Measurements from ENCODE around the gene MAD1L1.

MAD1L1 gene

DNA sequence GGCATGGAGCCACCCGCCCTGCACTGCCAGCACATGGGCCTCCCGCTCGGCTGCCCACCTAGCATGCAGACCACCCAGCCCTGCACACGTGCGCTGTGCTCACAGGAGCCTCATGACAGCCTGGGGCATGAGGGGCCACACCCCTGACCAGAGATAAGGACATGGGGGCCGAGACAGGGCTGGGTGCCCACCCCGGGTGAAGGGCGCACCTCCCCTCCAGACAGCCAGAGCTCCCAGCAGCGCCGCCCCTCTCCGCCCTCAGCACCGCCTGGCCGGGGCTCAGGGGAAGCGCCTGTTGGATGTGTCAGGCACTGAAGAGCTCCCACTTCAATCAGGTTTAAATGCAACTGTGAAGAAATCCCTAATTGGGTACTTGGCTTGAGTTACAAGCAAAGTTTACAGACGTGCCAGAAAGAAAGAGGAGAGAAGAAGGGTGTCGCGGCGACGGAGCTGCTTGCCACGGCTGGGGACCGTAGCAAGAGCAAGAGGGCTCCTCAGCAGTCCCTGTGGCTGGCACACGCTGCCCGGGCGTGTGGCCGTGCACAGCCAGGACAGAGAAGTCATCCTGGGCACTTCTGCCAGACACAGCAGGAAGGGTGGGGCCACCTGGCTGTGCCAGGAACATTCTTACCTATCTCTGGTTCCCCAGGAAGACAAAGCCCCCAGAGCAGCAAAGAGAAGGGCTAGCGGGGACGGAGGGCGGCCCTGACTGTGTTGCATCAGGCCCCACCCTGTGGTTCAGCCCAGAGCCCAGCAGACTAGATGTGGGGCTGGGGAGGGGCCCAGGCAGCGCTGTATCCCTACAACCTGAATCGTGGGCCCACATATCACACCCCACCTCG is 315.3 kb downstream of the MAD1L1 start:
- DNase-seq: no peak

DNA sequence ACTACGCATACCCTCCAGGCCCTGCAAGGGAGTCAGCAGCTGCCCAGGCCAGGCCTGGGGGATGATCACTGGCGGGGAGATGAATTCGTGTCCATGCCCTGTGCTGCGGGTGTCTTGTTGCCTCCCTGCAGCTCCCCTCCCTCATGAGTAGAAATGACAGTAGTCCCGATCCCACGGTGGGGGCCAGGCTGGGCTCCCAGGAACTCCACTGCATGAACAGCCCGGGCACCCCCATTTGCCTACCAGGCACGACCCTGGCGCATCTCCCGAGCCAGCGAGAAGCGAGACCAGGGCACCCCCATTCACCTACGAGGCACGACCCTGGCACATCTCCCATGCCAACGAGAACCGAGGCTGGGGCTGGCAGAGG is 316.2 kb downstream of the MAD1L1 start:
- no peak for DNase-seq

DNA sequence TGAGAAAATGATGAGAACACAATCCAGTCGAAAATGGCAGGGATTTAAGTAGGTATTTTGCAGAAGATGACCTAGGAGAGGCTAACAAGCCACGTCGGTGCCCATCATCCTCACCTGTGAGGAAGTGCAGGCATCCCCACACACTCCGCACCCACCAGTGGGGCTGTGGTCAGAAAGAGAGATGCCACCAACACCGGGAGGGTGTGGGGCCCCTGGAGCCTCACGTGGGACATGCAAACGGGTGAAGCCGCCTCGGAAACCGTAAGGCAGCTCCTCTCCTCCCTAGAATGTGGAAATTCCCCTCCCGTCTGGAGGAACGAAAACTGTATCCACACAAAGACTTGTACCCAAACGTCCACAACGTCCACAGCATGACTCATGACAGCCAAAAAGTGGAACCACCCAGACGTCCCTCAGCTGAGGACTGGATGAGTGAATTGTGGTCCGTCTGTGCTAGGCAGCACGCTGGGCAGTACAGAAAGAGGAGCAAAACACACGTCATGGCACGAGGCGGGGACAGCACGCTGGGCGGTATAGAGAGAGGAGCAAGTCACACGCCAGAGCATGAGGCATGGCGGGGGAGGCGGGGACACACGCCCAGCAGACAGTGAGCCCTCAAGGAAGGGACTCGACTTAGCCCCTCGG is 316.7 kb downstream of the MAD1L1 start:
- DNase-seq: no peak

DNA sequence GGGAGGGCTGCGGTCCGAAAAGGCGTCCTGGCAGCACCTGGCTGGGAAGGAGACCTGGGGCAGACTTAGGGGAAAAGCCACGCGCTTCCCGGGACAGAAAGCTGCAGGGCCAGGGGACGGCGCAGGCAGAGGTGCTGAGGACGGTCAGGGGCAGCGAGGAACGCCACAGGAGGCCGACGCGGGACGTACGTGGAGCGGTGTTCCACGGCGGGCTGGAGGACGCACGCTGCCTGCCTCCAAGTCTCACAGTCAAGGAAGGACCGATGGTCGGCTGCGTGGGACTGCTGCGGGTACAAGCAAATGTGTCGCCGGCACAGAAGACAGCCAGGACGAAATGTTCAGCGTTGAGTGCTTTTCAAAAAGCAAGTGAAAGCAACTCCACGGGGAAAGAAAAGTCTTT is 317.4 kb downstream of the MAD1L1 start:
- DNase-seq: no peak

DNA sequence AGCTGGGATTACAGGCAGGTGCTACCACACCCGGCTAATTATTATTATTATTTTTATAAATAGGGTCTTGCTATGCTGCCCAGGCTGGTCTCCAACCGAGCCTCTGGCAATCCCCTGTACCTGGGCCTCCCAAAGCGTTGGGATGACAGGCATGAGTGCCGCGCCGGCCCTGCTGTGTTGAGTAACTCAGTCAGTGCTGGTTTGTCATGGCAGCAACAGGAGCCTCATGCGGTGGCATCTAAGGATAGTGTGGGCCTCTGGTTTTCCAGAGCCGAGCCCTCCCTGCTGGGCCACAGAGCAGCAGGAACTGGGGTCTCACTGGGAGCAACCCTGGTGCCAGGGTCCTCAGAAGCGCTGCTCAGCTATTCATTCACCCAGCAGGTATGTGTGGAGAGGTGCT is 318.0 kb downstream of the MAD1L1 start:
- no peak for DNase-seq

DNA sequence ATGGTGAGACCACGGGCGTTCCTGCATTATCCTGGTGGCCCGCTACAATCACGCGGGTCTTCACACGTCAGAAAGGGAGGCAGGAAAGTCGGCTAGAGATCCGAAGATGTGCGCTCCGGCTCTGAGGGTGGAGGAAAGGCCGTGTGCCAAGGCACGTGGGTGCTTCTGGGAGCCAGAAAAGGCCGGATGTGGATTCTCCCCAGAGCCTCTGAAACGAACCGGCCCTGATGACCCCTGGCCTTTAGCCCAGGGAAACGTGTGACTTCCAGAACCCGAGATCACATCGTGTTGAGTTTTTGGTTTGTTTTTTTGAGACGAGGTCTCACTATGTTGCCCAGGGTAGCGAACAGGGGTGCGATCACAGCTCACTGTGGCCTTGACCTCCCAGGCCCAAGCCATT is 318.4 kb downstream of the MAD1L1 start:
- no peak for DNase-seq

DNA sequence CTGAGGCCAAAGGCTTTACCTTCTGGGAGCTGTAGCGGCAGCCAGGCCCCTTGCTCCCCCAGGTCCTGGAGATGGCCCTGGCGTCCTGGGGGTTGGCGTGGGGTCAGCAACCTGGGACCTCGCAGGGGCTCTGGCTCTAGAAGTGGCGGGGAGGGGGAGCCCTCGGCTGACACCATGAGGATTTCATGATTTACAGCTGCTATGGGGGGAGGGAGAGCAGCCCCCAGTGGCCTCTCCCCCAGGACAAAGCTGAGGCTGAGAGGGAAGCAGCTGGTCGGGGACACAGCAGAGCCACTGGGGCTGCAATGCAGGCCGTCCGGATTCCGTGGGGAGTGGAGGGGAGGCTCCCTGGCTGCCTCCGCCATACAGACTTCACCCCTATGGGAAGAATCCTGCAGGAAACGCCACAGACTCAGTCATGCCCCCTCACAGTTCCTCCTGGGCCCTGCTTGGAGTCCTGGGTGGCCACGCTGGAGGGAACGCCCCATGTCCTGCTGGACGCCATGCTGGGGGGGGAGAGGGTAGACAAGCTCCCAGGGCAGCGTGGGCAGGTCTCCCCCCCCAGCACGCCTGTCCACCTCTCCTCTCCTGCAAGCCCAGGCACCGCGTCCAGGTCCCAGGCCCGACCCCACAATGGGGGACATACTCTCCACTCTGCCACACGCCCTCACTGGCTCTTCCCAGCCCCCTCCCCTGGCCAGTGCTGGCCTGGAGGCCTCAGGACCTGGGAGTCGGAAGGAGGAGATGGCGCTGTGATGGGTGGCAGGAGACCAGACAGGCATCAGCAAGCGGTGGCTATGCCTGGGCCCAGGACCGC is 319.1 kb downstream of the MAD1L1 start:
- no peak for DNase-seq

DNA sequence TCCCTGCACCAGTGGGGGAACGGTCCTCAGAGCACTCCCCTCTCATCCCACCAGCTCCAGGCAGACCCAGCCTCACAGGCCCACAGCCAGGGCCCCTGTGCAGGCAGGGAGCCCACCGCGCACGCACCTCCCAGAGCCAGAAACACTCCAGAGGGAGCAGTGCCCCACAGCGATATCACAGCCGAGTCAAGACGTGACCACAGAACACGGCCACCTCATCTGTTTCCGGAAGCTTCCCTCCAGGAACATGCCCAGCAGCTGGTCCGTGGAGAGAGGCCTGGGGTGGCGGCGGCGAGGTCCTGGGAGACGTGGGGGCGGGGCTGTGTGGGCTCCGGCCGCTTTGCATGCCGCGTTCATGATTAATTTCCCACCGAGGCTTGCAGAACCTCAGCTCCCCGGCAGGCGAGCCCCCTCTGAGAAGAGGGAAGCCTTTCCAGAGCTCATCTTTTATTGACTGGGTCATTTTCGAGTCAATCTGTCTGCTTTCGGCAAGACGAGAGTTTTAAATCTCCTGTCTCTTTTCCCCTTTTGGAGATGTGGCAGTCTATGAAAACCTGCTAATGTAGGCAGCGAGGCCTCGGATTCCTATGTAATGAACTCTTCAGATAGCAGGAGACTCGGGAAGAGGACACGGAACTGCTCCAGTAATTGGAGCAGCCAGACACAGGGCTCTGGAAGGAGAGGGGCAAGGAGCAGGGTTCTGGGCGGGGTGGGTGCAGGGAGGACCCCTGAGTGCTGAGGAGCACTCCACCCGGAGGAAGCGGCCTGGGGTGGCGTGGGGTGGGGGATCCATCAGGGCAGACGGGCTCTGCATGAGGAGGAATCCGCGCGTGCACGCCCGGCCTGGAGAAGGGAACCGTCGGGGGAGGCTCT is 319.9 kb downstream of the MAD1L1 start:
- DNase-seq: peak; percentile 84

DNA sequence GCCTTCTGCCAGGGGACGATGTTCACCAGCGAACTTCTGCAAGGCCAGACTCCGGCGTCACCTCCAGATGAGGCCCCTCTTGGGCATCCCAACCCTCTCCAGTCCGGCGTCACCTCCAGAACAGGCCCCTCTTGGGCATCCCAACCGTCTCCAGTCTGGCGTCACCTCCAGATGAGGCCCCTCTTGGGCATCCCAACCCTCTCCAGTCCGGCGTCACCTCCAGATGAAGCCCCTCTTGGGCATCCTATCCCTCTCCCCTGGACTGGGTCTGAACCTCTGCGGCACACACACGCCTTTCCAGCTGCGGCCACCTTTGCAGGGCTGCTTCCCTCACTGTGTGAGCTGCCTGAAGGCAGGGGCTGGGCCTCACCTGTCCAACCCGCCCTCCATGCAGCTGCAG is 321.2 kb downstream of the MAD1L1 start:
- DNase-seq: no peak

DNA sequence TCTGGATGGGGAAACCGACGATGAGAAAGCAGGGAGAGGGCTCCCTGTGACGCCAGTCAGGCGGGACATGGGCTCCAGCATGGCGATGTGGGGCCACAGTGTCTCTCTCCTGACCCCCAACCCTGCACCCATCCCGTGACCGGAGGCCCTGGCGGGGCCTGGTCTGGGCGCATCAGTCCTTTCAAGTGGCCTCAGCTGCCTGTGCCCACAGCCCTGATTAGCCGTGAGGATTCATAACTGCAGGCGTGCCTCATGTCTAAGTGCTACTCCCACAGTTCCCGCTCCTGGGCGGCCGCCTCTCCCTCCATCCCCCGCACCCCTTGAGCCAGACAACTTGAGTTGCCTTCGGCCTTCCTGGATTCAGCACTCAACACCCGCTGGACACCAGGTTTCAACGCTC is 321.9 kb downstream of the MAD1L1 start:
- DNase-seq: no peak

DNA sequence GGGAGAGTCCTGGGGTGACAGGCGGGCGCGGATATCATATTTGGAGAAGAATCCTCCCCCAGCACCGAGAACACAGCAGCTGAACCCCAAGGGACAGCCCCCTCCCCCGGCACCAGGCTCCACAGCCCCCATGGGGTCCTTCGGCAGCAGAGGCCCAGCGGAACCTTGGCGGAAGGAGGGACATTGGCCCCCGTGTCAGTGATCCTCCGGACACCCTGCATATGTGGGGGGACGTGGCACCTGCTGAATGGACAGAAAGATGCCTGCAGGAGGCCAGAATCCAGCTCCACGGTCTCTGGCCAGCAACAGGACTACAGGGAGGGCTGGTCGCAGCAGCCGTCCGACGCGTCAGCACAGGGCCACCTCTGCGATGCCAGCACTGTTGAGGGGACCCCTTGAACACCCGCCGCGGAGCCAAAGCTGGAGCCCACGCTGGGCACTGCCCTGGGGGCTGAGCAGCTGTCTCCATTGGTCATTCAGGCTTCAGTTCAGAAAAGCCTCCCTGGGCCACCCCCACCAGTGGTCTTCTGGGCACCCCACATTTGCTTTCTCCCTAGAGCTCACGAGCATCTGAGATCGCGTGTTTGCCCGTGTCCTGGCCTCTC is 322.6 kb downstream of the MAD1L1 start:
- no peak for DNase-seq

DNA sequence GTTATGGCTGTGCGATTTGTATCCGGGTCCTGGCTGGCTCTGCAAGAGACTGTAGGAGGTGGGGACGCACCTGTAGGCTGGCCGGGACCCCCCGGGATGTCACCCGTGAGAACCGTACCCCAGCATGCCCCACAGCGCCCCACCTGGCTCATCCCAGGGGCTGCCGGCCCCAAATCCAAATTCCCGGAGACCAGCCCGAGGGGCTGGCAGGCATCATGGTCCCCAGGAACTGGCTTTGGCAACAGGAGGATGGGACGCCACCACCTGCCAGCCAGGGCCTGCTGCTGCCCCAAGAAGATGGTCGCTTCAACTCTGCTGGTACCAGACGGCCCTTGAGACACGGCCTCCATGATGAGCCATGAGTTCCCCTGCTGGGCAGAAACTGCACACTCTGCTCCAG is 323.3 kb downstream of the MAD1L1 start:
- no peak for DNase-seq

DNA sequence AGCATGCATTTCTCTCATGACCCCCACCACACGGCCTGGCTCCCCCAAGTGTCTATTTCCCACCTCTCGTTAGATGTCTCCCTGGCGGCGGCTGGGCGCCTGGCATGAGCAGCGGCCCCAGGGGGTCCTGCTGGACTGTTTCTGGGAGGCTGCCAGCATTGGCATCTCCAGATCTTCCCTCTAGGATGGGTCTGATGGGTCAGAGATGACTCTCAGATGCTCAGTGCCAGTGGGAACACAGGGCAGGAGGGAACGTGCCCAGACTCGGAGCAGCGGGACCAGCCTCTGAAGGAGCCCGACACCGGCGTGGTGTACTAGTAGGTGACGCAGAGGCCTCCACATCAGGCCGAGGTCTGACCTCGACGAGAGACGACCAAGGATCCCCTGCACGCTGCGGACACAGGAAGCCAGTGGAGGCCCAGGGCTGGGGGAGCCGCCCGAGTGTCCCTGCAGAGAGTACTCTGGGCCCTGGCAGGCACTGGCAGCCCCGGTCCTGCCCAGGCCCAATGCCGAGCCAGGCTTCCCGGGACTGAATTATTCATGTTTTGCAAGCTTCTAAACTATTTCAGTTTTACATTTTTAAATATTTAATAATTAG is 323.8 kb downstream of the MAD1L1 start:
- no peak for DNase-seq

DNA sequence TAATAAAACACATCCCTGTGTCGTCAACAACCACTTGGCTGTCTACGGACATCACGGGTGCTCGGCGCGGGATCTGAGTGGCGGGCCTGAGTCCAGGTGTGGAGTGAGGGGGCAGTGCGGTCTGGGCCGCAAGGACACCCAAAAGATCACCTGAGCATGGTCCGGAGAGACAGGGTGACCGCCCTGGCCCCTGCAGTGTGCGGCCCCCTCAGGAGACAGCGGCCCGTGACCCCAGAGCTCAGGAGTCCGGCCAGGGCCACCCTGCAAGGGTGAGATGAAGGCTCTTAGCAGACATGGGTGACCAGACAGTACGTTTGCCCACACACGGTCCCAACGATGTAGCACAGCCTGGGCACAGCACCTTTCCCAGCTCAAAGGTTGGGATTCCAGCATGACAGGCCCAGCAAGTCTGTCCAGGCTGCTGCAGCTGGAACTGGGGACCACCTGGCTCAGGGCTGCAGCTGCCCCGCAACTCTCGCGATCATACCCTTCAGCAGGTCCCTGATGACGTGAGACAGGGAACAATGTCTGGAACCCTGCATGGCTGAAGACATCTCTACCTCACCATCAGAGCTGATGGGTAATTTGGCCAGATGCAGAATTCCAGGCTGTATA is 324.9 kb downstream of the MAD1L1 start:
- DNase-seq: no peak

DNA sequence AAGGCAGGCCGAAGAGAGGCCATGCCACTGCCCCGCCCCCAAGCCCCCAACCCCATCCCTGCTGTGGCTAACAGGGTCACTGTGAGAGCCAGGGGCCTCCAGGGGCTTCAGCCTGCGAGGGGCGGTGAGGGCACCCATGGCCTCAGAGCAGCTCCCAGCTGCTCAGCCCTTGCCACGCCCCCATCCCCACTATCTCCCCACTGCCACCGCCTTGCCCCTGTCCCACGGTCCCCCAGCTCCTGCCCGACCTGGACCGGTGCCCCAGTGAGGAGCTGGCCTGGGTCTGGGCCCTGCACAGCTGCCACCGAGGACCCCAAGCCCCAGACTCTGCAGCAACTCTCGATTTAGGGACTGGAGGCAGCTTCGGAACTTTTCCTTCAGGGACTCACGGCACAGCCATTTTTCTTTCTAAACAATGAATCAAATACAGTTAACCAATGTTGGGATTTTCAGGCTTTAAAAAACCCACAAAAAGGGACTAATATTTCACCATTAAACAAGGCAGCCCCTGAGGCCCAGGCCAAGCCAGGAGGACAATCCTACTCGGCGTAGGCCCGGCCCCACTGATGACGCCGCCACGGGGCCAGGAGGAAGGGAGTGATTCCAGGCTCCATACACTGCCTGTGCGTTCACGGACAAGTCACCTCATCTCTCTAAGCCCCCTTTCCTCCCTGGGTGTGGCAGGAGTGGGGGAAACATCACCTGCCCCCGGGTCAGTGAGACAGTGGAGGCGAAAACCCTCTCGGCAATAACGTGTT is 325.6 kb downstream of the MAD1L1 start:
- DNase-seq: no peak

DNA sequence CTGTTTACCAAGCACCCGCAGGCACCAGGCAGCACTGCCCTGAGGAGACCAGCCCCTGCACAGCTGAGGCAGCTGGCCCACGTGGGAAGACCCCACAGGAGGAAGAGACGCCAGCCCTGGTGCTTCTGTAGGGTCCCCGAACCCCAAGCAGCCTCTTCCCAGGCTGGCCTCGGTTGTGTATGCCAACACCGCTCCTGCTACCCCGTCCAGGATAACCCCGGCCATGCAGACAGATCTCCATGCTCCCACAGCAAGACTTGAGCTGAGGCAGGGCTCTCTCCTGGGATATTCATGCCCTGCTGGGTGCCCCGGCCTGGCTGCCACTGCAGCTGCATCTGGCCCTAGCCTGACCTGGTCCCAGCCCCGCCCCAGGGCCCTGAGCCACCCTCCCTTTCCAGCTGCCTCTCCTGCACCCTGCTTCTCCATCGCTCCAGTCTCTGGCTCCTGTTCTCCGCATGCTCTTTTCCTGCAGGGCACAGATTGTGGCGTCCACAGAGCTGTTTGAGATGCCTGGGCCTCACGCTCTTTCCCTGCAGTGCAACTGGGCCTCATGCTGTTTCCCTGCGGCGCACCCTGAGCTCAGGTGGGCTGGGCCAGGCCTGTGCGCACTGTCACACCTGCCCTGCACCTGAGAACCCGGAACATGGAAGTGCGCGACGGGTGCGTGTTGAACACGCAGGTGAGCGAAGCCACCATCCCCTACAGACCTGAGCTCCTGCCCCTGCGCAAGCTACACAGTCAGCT is 326.5 kb downstream of the MAD1L1 start:
- DNase-seq: no peak

DNA sequence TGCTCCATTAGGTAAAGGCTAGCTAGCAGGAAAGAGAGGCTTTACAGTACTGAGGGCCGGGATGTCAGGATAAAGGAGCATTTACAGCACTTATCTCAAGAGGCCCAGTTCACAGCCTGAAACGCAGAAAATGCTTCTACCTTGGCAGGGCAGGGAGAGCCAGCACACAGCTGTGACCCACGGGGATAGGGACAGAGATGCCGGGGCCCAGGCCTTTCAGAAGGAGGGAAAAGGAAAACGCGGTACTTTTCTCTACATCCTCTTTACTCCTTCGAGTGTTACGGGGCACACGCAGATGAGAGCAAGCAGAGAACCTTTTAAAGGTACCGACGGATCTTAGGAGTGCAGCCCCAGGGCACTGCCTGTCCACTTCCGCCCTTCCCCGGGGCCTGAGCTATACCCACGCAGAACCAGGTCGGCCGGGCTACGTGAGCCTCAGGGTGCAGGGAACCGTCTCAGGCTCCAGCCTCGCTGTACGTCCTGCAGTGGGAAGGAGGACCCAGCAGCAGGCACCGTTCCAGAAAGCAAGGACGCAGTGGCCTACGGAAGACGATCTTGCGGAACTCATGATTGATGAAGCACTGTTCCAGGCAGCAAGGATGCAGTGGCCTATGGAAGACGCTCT is 330.4 kb downstream of the MAD1L1 start:
- no peak for DNase-seq

DNA sequence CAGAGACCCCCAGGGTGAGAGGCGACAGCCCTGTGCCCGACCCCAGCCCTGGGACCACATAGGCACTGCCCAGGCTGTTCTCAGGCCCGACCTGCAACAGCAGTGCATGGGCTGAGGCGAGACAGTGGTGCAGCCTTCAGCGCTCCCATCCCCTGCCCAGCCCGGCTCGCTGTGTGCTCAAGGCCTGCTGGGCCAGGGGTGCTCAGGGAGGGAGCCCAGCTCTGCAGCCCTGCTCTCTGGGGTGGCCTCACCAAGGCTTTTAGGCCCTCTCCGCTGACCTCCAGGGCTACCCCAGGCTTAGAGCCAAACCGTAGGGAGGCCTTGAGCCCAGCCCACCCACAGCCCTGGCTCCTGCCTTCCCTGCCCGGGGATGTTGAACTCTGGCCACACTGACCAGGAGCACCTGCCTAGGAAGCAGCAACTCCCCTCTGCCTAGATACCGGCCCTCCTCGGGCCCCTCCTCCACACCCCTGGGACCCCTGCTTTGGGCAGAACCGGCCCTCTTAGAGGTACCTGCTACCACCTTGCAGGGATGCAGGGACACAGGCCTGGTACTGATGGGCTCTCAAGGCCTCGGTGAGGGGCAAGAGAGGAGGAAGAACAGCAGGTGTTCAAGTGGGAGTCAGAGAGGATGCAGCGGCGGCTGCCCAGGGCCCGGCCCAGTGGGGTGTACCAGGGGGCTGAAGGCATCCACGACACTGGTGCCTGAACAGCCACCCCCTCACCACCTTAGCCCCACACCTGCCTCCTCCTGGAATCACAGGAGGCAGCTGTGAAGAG is 331.1 kb downstream of the MAD1L1 start:
- DNase-seq: no peak

DNA sequence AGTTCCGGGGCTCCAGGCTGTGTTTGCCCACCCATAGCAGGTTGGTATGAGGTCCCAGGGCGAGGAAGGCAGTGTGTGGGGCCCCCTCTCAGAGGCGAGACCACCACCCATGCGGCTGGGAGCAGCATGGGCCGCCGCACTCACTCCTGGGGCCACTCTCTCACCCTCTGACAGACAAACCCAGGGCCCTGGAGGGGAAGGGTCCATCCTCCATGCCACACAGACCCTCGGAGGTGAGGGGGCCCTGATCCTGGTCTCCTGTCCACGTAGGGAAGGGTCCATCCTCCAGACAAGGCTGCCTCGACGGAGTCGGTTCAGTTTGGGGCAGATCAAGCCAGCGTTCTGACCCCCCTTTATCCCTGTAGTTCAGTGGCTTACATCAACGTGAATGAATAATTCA is 331.9 kb downstream of the MAD1L1 start:
- DNase-seq: no peak
